NCI-H2227 (cell line): ENCODE data around the gene NHERF1.

ENCODE experiments used
- DNase-seq: peaks from one replicate; lab custom pipeline; 2025; ENCODE audit not compliant: unreplicated experiment; lab: John Stamatoyannopoulos, UW

The NHERF1 gene

DNA sequence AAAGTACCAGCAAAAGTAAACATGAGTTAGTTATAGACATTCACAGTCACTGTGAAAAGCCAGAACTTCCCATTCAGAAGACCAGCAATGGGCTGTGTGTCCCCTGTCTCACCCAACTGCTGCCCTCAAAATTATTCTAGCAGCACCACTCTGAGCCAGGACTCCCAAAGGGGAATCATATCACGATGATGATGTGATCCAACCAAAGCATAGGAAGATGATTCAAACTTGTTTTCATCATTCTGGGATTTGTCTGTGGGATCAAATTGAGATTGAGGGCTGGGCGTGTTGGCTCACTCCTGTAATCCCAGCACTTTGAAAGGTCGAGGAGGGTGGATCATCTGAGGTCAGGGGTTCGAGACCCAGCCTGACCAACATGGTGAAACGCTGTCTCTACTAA lies 34.1 kb downstream of the NHERF1 start:
- DNase-seq, result no peak

DNA sequence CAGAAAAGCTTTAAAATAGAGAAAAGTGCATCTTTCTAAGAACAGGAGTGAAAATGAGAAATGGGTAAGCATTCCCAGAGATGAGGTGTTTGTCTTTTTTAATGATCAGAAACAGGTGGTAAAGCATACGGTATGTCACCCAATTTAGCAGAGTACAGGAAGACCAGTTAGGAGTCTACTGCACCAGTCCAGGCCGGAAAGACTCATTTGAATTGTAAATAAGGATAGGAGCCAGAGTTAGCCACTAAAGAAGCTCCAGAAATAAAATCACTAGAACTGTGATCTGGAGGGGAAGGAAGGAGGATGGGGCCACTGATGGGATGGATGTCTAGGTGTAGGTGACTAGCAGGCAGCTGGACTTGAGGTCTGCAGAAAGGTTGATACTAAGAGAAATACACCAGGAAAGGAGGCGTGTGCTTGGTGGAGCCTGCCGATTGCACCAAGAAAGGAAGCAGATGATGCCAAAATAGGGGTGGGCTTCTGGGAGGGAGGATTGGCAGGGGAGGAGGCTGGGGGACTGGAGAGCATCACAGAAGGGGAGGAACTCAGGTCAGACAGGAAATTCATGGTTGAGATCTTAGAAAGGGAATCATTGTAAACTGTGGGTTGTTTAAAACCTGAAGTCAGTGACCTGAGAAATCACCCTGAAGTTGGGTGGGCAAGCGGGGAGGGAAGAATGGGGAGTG lies 35.8 kb downstream of the NHERF1 start:
- DNase-seq, result no peak

DNA sequence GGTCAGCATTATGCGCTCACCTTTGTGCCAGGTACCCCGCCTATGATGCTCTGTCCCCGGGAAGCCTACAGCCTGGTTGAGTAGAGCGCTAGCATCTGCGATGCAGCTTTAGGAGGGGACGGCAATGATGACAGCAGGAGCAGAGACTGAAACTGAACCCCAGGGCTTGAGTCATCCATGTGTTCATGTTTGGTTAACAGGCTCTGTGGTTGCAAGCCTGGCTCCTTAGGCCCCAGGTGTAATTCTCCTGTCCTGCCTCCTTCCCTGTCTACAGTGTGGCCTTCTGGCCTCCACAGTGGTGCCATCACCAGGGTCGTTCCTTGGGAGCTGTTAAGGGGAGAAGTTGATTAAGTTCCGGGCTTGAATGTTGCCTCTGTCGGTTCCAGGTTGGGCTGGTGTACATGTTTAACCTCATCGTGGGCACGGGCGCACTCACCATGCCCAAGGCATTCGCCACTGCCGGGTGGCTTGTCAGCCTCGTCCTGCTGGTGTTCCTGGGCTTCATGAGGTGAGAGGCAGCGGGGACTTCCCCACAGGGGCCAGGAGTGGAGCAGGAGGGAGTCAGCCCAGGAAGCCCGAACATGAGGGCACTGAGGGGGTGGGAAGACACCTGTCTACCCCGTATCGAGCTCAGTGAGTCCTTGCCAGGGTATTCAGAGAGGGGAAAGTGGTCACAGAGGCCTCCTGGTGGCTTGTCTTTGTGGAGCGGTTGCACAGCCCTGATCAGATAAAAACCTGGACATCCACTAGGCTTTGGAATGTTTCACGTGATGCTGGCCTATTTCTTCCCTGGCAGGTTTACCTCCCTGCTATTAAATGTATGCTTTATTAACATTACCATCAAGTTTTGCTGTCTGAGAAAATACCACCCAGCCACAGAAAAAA lies 36.9 kb downstream of the NHERF1 start:
- no peak for DNase-seq

DNA sequence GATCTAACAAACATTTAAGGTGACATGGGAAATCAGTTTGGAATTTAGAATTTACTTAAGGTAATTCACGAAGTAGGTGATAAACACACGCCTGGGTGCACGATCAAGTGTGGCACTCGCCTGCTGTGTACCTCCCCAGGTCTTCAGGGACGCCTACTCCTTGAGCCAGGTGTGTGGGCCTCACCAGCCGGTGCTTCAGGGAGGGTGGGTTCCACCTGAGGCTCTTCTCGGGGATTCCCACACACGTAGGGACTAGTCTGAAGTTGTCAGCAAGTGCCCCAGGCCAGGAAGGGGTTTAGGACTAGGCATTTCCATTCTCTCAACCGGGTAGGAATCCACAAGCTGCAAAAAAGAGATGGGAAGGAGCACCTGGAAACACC lies 37.5 kb downstream of the NHERF1 start:
- no peak for DNase-seq

DNA sequence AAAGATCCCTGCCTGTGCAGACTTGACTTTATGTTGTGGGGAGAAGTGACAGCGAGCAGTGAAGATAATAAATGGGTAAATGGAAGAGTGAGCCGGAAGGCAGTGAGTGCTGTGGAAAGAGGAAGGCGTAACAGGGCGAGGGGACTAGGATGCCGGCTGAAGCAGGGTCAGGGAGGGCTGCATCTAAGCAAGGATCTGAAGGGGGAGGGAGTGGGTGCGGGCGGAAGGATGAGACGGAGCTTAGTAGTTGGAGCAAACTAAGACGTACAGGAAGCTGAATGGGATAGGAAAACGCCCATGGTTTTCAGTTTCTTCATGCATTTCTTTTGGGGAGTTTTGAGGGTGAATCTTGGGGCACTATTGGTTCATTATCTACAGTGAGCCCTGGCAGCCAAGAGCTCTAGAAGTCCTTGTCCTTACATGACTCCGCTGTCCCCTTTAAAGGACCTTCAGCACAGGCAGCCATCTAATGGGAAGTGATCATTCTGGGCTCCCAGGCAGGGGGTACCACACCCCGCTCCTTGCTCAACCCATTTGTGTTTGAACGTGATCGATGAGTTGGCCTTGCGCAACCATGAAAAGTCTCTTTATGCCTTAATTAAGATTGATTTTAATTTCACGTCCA lies 38.1 kb downstream of the NHERF1 start:
- no peak for DNase-seq

DNA sequence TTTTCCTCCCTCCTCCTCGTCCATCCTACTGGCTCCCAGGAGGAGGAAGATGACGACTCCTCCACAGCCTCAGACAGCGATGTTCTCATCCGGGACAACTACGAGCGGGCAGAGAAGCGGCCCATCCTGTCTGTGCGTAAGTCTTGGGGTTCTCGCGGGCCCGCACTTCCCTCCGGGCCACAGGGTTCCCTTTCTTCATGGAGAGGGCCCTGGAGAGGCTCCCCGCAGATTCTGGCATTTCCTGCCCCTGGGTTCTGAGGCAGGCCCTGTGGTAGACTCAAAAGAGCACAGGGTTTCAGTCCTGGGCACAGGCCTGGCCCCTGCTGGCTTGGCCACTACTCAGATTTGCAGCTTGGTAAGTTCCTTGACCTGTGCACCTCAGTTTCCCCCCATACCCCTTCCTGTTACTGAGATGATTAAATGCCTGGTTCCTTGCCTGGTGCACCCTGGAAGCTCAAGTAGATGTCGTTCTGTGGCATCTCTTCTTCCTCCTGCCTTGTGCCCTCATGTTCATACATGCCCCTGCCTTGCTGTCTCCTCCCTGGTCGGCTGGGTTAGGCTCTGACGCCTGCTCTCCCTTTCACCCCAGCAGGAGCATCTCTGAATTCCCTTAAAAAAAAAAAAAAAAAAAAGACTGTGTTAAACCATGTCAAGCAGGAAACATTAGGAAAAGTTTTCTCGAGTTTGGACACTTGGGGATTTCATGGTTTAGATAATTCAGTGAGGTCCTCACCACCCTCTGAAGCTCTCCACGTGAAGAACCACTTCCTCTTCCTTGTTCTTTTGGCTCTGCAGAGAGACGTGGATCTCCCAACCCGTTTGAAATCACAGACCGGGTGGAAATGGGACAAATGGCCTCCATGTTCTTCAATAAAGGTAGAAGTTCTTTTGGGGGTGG lies 42.0 kb downstream of the NHERF1 start:
- DNase-seq, result no peak

DNA sequence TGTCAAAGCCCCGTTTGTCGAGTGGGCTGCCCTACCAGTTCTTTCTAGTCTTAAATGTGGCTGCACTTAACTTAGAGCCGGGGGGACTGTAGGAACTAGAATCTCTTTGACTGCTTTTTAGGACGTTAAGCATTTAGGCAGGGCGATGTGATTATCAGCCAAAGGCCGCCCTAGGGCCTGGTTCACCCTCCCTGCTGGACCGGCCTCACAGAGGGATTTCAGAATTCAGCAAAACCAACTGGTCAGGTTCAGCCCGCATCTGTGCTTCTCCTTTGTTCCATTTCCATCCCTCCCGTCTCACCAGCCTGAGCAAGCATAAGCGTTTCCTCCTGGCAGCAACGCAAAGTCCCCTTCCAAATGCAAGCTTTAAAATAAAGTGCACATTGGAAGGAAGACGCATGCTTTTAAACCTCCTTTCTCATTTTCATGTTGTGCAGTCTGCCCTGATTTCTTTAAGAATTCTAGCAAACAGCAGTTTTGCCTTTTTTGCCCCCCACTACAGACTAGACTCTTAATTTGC lies 44.2 kb downstream of the NHERF1 start:
- DNase-seq, result no peak

DNA sequence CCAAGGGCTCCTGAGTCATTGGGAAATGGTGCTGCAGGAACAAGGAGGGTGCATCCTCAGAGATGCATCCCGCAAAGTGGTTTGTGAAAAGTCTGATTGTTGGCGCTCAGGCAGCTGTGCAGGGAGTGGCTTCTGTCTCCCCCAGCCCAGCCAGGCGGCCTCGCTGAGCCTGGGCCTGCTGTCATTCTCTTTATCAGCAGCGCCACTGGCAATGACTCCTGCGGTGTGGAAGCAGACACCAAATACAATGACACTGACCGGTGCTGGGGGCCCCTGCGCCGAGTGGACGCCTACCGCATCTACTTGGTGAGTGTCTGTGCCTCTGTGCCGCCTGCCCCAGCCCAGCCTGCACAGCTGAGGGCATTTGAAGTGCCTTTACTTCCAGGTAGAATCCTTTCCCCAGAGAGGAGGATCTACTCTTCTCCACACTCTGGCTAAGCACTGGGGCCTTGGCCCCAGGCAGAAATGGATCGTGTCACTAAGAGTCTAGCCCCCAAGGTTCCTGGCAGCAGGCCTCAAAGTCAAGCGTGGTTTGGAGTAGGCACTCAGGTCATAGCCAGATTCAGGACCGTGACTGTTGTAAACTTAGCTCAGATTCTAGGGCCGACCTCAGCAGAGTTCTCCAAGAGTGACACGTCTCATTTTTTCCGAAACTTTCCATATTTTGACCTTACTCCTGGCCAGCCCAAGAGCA lies 47.0 kb downstream of the NHERF1 start:
- DNase-seq, result no peak

DNA sequence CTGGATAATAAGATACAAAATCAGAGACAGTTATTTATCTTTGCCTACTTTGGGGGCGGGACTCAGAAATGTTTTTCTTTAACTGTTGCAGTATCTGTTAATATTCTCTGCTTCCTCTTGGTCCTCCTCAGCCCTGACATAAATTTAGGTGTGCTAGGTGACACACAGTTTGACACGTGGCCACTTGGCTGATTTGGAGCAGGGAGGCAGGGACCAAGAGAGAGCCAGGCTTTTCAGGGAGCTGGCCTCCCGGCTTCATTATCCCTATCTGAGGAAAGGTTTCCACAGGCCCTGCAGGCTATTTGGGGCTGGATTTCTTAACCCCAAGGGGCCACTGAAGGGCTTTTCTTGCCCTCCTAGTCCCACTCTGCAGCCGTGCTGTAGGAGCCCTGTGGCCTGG lies 47.8 kb downstream of the NHERF1 start:
- DNase-seq, result no peak

DNA sequence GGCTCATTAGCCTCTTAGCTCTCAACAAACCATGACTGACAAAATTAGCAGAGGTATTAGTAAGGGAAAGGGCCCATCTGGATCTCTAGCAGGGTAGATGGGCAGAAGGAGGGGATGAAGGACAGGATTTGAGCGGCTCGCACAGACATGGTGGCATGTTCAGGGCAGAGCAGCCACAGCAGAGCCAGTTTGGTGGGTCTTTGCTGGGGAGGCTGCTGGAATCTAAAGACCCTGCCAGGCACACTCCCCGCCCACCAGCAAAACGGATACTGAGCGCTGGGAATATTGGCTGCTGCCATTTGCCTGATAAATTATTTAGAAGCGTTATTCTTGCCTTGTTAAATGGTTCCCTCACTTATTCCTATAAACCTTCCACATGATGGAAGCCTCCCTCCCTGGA lies 48.4 kb downstream of the NHERF1 start:
- no peak for DNase-seq

DNA sequence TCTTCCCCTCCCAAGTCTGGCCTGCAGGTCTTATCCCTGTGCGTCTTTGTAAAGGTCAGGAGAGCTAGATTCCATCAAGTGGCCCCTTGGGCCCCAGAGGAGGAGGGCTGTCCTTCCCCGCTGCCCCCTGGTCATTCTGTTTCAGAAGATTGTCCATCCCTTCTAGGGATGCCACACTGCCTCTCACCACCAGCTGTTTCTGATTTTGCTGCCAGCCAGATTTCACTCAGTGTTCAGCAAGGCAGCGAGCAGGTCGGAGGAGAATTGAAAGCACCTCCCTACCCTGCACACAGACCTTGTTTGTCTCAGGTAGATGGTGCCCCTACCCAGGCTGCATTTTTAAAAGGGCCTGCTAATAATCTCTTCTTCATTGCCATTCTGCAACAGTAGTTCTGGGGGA lies 49.4 kb downstream of the NHERF1 start:
- no peak for DNase-seq

DNA sequence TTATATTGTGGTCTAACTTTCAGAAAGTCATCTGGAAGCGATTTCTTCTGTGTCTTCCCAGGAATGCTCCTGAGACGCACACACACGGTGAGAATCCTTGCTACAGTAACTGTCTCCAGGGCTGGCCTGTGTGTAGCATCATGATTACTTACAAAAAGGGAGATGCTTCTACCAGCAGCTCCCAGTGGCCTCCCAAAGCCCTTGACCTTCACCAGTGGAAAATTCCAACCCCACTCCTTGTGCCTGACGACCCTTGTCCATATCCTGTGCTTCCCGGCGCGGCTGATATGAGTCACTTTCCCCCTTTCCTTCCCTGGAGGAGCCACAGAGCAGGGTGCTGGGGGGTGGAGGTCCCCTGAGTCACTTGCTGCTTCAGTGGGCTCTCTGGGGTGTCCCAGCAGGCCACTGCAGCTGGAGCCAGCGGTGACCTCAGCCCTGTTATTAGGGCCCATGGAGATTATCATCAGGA lies 49.8 kb downstream of the NHERF1 start:
- no peak for DNase-seq

DNA sequence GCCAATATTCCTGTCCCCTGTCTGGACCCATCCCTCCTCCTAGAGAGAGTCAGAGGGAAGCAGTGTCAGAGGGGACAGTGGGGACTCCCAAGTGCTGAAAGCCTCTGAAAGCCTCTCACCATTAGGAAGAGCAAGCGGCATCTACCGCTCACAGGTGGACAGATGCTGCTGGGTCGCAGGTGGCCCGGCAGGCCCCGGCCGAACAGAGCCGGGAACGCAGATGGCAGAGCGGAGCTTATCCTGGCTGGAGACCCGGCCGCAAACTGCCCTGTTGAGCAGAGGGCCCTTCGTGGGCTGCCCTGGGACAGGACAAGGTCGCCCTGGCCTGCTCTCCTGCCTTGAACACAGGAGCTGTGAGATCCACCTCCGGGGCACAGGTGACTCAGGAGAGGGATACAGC lies 50.7 kb downstream of the NHERF1 start:
- DNase-seq, result no peak

DNA sequence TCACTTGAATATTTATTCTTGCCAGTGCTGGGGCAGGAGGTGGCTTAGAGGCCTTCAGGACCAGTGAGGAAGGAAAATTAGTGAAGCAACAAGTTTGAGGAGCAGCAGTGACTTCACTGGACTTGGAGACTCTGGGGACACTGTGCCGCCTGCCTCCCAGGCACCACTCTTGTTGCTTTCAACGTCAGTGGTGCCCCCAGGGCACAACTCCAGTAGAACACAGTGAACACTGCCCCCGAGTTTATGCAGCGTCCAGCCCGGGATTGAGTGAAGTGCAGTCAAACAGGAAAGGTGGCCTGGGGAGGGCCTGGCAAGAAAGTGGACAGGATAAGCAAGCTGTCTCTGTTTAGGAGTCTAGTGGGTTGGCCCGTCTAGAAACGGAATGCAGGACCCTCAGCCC lies 52.1 kb downstream of the NHERF1 start:
- DNase-seq, result no peak

DNA sequence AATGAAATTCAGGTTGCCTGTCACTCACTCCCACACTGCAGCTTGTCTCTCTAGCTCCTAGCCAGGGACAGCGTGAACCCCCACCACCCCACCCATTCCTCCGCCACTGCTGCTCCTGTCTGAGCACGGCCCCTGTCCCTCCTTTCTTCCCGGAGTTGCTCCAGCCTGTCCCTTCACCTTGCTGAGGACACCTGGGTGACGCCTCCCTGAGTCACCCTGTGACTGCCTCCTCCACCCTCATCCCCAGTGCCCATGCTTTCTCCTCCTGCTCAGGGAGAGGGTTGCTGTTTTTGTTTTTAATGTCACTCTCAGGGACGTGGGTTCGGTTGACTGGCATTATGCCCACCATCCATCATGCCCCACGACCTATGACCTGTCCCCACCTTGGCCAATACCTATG lies 53.5 kb downstream of the NHERF1 start:
- no peak for DNase-seq

DNA sequence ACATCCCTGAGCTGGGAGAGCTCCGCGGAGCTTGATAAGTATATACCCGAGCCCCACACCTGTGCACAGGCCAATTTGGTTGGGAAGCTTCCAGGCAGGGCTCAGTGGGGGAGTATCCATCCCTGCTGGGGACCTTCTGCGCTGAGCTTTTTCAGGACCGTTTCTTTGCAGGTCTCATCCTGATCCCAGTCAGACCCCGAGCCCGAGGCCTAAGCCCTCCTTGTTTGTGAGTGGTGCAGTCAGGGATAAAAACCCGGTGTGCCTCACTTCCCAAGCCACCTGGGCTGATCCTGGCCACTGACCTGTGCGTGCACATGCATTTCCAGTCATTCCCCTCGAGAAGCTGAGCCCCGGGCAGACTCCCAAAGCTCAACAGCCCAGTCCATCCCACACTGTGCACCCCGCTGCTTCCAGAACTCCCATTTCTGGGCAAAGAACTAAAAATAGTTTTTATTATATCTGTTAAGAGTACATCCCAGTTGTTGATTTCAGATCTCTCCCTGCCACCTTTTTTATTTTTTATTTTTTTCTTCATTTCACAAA lies 55.0 kb downstream of the NHERF1 start:
- DNase-seq, result no peak

DNA sequence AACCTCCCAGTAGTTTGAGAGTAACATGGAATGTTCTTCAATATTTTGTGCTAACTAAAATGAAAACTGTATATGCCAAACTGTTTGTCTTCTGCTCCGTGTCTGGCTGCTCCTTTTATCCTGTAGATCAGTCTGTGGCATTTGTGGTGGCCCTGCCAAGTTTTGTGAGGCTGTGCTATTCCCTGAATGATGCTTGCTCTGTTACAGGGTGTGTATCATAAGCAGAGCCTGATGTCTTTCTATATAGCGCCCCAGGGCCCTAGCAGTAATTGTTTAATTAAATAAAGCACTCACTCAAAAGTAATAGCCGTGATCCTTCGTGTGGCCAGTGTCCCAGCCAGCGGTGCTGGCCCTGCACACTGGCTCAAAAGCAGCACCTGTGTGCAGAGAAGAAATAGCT lies 55.5 kb downstream of the NHERF1 start:
- DNase-seq, result no peak

DNA sequence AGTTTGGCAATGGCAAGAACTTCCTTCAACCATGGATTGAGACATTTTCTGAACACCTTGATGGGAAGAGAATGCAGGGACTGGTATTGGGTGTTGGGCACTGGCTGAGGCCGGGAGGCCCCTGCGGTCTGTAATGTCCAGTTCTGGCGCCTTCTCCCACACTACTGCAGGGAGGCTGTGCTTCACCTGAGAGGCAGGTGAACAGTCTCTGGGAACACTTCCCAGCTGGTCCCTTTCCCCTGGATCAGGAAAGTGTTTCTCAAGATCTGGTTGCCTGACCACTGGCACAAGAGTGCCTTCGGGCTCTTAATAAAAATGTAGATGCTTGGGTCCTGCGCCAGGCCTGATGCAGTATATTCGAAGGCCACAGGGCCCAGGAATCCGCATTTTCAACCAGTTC lies 56.3 kb downstream of the NHERF1 start:
- DNase-seq, result no peak

DNA sequence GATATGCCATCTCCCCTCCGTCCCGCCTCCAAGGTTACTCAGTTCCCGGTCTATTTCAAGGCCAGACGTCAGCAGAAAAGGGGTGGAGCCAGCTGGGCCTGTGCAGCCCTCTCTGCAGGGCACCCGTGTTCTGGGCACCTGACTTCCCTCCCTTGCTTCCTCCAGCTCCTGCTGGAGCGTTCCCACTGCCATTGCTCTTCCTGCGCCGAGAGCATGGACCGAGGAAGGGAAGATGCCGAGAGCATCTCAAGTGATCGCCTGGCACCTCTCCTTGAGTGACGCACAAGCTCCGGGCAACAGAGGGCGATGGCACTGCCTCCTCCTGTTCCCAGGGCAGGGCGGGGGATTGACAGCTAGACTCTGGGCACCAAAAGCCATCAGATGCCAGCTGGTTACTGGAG lies 57.2 kb downstream of the NHERF1 start:
- DNase-seq, result no peak

DNA sequence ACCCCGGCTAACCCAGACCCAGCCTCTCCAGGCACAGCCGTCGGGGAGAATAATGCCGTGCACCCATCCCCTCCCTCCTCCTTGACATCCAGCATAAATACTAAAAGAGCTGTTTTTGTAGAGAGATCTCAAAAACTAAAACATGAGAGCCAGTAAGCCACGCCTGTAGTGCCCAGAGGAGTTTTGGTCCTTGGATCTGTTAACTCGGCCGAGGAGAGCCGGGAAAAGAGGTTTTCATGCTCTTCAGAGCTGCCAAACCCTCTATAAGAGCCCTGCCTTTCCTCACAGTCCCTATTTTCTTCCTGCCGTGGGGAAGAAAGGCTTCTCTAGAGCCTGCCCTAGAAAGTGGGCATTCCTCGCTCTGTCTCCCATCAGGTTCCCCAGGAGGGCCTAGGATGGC lies 57.9 kb downstream of the NHERF1 start:
- DNase-seq, result no peak
